Left colon (tissue), 2 donors: ENCODE measurements around the gene MED12L. TPM values are rescaled to one million over a fixed set of nuclear protein-coding genes. Genes with fewer than 3 reads are reported as not detected.

Experiments used
- ATAC-seq: fragments of 200-7000 bp; cut with Tn5 transposase; one replicate; pipeline ENCODE4 v1.9.1; 2020; ENCODE audit warnings: mild to moderate bottlenecking, moderate library complexity
- DNase-seq, 2 donors: peaks; one replicate each; pipeline ENCODE4 v3.0.0-alpha.2; 2020
- intact Hi-C, 2 donors: fragments of 100-400 bp; cut with DNase I in 1 of 2; cut with micrococcal nuclease in 1 of 2; formaldehyde crosslinking; loops; one replicate each; pipeline versions ENCODE4 v1.11.2 to v1.14.0; 2022; cut with DNase I, micrococcal nuclease
- total RNA-seq, 2 donors: library from RNA; stranded (reverse); fragmentation: NEBNext Ultra II Directional; extraction: Animal tissue kit (Norgen Biotek cat#: 25700); gene quantifications; one replicate each; pipeline ENCODE4 v1.2.1, GENCODE V29; 2021
- donor health status: DM: no; HTN: no; CAD: no.
- donor health status: DM: yes; HTN: yes; CAD: no.

The MED12L gene
- total RNA-seq, 2 donors from 2014 or later: 0.37 to 0.45 TPM

- ATAC-seq (no peak), DNase-seq (no peak)
- intact Hi-C loops: no loop called here
These were observed 39.0 kb downstream of the MED12L start for GRCh38 chr3:151124476-151124875.

DNA sequence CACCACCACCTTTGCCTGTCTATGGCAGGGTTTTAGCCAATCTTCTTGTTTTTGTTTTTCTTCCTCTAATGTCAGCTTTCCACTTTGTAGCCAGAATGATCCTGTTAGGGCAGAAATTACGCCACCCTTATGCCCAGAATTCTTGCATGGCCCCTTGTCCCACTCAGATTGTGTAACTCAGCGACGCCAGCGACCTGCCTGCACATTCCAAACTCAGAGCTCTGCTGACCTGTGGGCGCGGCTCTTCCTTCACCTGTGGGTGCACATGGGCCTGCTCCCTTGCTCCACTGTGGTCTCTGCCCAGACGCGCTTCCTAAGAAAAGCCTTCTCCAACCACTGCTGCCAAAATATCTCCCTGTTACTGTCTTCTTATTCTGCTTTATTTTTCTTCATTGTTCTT lies 45.0 kb downstream of the MED12L start:
- ATAC-seq: no peak

DNA sequence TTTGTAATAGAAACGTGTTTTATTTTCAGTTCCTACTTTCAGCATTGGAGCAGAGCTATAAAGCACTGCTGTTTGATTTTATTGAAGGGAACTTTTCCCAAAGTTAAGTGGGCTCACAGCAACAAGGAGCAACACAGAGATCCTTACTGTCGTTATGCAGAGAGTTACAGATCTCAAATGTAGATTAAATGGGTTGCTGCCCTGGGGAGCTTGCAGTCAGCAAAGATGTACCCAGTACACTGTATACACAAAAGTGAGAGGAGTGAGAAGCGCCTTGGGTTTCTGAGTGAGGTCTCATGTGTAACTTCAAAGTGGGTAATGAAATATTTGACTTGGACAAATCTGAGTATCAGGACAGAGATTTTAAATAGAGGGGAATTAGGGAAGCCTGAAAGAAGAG lies 47.7 kb downstream of the MED12L start:
- no peak for ATAC-seq
- intact Hi-C loops: no loop called here
- no peak for DNase-seq

More for the DNA sequence above, 45.0 kb downstream of the MED12L start:
- DNase-seq: no peak
- intact Hi-C loops: no loop called here

DNA sequence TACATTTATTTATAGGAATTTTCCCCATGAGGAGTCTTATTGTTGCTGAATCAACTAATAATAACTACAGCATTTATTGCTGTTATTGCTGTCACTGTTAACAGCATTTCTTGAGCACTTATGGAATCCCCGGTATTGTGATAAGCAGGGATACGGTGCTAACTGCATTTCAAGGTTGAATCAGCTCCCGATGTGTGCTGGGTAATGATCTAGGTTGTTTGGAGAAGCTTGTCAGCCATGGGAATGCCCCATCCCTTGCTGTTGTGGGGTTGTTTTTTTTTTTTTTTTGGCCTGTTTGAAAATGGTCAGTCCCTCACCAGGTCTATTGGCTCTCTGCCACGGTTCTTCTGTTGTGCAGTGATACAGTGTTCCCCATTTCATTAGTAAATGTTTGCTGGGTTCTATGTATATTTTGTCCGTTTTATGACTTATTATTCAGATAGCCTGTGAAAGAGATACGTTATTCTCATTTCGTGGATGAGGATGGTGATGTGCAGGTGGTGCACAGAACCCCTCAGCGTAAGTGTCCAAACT lies 48.5 kb downstream of the MED12L start:
- no peak for ATAC-seq
- DNase-seq: no peak
- intact Hi-C loops: no loop called here

DNA sequence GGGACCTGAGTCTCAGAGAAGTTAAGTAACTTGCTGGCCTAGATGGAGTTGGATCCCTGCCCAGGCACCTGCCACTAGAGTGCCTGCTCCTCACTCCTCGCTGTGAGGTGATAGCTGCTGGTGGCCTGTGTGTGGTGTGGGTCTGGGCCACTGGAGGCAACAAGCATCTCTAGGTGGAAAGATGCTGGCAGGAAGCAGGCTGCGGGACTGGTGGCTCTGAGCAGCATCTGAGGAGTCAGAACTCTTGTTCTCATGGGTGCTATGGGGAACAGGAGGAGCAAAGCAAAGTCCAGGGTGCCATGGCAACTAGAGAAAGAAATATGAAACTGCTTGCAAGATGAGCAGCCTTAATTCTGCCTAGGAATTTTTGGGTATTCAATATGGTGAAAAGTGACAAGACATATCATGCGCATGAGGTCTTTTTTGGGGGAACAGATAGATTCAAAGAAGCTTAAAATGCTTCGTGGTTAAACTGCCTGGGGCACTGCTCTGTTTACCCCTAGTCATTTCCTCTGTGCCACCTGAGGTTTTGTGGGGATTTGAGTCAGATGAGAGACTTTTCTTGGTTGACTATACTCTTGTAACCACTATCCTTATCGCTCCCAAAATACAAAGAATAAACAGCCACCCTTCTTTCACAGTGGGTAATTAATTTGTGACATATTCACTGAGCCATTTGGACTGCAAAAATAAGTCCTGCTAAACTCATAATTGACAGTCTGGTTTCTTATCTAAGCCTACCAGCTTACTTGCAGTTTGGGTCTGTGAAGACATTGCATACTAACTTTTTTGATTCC lies 50.3 kb downstream of the MED12L start:
- intact Hi-C loops: no loop called here
- peak in 1 of 2 donors; percentile 6 for DNase-seq
- ATAC-seq: no peak

GRCh38 chr3:151142929-151143328 lies 57.5 kb downstream of the MED12L start:
- ATAC-seq (no peak), DNase-seq (no peak)
- intact Hi-C loops: loop anchor here (10.0 kb wide), 2 partner anchors 348 to 418 kb away; no protein-coding TSS in a partner anchor

- DNase-seq: no peak
- no peak for ATAC-seq
- intact Hi-C loops: loop anchor here (10.0 kb wide), 2 partner anchors 349 to 419 kb away; no protein-coding TSS in a partner anchor
These were observed 58.6 kb downstream of the MED12L start for GRCh38 chr3:151144016-151144415.

DNA sequence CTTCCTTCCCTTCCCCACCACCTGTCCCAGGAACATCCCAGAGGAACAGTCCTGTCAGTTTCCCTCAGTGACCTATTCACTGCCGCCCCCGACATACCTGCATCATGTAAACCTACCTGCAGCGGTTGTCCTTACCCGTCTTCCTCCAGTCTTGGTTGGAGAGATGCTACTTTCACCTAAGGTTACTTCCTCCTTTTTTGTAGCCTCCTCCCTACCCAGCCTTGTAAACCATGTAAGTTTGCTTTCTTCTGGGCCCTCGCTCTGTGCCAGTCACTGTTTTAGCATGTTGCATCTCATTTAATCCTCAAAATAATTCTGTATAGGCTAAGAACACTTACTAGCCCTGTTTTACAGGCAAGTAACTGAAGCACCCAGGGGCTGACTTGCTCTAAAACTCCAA lies 59.3 kb downstream of the MED12L start:
- DNase-seq (no peak), ATAC-seq (no peak)
- intact Hi-C loops: loop anchor here (5.0 to 10.0 kb wide), 3 partner anchors 350 to 420 kb away; no protein-coding TSS in a partner anchor

DNA sequence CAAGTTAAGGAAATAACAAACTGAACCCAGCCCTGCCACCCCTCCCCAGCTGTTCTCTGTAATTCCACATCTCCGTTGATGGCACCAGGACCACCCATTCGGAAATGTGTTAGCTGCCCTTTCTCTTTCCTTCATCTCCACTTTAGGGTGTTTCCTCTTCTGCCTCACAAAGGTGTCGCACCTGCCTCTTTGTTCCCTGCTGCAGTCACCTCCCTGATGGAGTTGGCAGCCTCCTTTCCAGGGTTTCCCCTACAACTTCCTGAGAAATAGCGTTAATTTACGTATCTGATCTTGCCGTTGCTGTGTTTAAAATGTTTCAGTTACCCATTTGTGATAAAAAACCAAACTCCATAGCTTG lies 60.2 kb downstream of the MED12L start:
- DNase-seq: no peak
- intact Hi-C loops: loop anchor here (5.0 to 10.0 kb wide), 3 partner anchors 351 to 421 kb away; no protein-coding TSS in a partner anchor
- ATAC-seq: no peak

DNA sequence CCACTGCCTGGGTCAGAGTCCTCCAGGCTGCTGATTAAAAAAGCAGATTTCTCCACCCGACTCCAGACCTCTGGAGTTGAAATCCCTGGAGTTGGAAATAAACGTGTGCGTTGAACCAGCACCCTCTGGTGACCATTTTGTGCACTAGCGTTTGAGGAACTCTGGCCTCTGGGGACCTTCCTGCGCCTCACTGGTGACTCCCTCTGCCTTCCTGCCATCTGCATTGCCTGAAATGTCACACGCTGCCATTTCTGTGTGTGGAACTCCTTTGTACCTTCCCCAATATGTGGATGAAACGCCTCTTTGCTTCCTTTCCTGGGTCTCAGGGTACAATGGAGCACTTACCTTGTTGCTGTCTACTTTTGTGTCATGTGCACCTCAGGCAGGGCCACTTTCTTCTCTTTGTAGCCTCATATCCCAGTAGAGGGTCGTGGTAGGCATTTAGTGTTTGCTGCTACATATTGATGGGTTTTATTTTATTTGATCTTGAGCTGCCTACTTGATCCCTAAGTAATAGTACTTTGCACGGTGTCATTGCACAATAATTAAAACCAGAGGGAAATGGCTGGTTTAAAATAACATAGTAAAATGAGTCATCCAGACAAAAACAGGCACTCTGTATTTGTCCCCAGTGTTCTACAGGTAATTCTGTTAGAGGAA lies 60.7 kb downstream of the MED12L start:
- ATAC-seq (peak; percentile 97), DNase-seq (peak; percentile 64 to 66)
- intact Hi-C loops: loop anchor here (5.0 to 10.0 kb wide), 3 partner anchors 351 to 421 kb away; no protein-coding TSS in a partner anchor

DNA sequence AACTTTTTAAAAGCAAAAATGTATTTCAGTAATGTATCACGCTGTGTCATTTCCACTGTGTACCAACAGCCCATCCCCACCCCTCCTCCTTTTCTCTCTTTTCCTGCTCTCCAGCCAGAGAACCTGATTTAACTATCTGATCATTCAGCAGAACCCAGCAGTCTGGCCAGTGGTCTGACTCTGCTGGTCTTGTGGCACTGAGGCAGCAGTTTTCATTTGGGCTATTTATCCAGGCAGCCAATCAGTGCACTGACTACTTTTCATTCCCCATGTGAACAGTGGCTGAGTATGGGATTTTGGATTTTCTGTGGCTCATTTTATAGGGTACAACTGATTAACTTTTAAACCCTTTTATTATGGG lies 61.2 kb downstream of the MED12L start:
- peak; percentile 34 for ATAC-seq
- intact Hi-C loops: loop anchor here (5.0 to 10.0 kb wide), 3 partner anchors 352 to 422 kb away; no protein-coding TSS in a partner anchor
- no peak for DNase-seq

DNA sequence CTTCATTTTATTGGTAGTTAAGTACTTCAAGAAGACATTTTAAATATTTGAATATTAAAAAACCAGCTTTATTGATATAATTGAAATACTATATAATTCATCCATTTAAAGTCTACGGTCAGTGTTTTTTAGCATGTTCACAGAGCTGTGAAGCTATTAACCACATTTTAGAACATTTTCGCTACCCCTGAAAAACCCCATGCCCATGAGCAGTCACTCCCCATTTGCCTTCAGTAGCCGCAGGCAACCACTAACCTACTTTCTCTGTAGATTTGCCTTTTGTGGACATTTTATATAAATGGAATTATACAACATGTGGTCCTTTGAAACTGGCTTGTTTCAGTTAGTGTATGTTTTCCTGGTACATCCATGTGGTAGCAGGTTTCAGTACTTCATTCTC lies 61.8 kb downstream of the MED12L start:
- DNase-seq: no peak
- intact Hi-C loops: loop anchor here (5.0 to 10.0 kb wide), 3 partner anchors 352 to 422 kb away; no protein-coding TSS in a partner anchor
- ATAC-seq: no peak

GRCh38 chr3:151152455-151153079 lies 67.1 kb downstream of the MED12L start:
- ATAC-seq: no peak
- no peak for DNase-seq
- intact Hi-C loops: no loop called here

GRCh38 chr3:151154566-151154965 lies 69.1 kb downstream of the MED12L start:
- intact Hi-C loops: no loop called here
- ATAC-seq: no peak

GRCh38 chr3:151155409-151156128 lies 70.1 kb downstream of the MED12L start:
- intact Hi-C loops: no loop called here
- DNase-seq (no peak), ATAC-seq (no peak)

More at GRCh38 chr3:151154566-151154965, 69.1 kb downstream of the MED12L start:
- no peak for DNase-seq

- ATAC-seq (peak; percentile 70), DNase-seq (no peak)
- intact Hi-C loops: no loop called here
These were observed 71.3 kb downstream of the MED12L start for GRCh38 chr3:151156618-151157216.

- intact Hi-C loops: no loop called here
- ATAC-seq (no peak), DNase-seq (no peak)
These were observed 74.3 kb downstream of the MED12L start for GRCh38 chr3:151159806-151160205.

DNA sequence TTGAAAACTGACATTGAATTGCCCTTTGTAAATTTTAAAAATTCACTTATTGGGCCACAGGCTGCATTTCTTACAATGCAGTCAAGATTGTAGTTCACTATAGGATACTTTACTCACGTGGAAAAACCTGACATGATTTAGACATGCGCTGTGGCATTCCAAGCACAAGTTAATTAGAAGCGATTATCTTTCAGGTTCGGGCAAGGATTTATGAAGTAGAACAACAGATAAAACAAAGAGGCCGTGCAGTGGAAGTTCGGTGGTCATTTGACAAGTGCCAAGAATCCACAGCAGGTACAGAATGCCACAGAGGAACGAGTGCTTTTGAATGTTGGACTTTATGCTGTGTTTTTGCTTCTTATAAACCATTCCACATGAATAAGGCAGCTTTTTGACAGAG lies 79.8 kb downstream of the MED12L start:
- no peak for ATAC-seq
- intact Hi-C loops: loop anchor here in 1 of 2 donors (5.0 kb wide), 1 partner anchor 117 kb away; no protein-coding TSS in a partner anchor
- no peak for DNase-seq
